T-helper 2 cell treated with Interferon-gamma antibody and Interleukin-4, amounts not matched to agents 100 ng/mL and 5 ng/mL, for 36 hours (primary cell): ENCODE results near the gene PSMD11. TPM values are rescaled to one million over a fixed set of nuclear protein-coding genes. Genes with fewer than 3 reads are reported as not detected.

Source experiments
- intact Hi-C: fragments of 100-400 bp; cut with micrococcal nuclease; formaldehyde crosslinking; loops from one replicate; pipeline ENCODE4 v1.15.1; 2023
- total RNA-seq: library from RNA; stranded (reverse); gene quantifications from 2 replicates; pipeline ENCODE4 v1.2.3, GENCODE V29; 2022

PSMD11 gene
- total RNA-seq, 1 donor from 2014 or later = 133 TPM

GRCh38 chr17:32527146-32527545, 82.8 kb downstream of the PSMD11 start:
- intact Hi-C loops = no loop called here

GRCh38 chr17:32528825-32529224, 84.5 kb downstream of the PSMD11 start:
- intact Hi-C loops = no loop called here

- intact Hi-C loops = no loop called here
Observed at GRCh38 chr17:32529604-32530003, 85.3 kb downstream of the PSMD11 start.

Other genes with a start within 250 kb of the PSMD11 start
- gene RHBDL3, start 178.7 kb upstream of the PSMD11 start, total RNA-seq = 0.48 and 1.00 TPM in 2 replicates
- gene C17orf75, start 102.3 kb upstream of the PSMD11 start, total RNA-seq = 30.5 and 34.3 TPM in 2 replicates
- gene ZNF207, start 94.4 kb upstream of the PSMD11 start, total RNA-seq = 295 and 300 TPM in 2 replicates
- gene CDK5R1, start 42.5 kb downstream of the PSMD11 start, total RNA-seq = 4.4 and 4.5 TPM in 2 replicates